ENCODE data around the gene ANKS1B.

GRCh38 chr12:99450036-99450630 lies 534.6 kb downstream of the ANKS1B start:
- TF ChIP-seq POLR2A (IDR thresholded peaks at IDR 0.05) (no peak), CTCF (IDR thresholded peaks at IDR 0.05) (no peak), EP300 (IDR thresholded peaks at IDR 0.05) (no peak), POLR2AphosphoS5 (IDR thresholded peaks at IDR 0.05) (no peak)

Data from suprapubic skin (tissue), 4 donors.